Mucosa of rectum (tissue), 2 donors: ENCODE measurements around the gene PTDSS2.

ENCODE experiments used
- H3K27ac ChIP-seq, 2 donors: one replicate each; pipeline ENCODE4 v1.7.0; 2013; ENCODE audit warnings: inconsistent platforms in 2 of 2, low read depth in 2 of 2, low read length in 2 of 2
- H3K27me3 ChIP-seq, 2 donors: one replicate each; pipeline ENCODE4 v1.7.0; 2013; ENCODE audit warnings: low read length in 2 of 2; ENCODE audit not compliant: control insufficient read depth in 2 of 2, insufficient read depth in 2 of 2
- H3K36me3 ChIP-seq, 2 donors: one replicate each; pipeline ENCODE4 v1.7.0; 2013; ENCODE audit warnings: low read length in 2 of 2; ENCODE audit not compliant: control insufficient read depth in 2 of 2, insufficient read depth in 2 of 2
- H3K4me1 ChIP-seq, 2 donors: one replicate each; pipeline ENCODE4 v1.7.0; 2013; ENCODE audit warnings: low read length in 2 of 2, mild to moderate bottlenecking in 1 of 2; ENCODE audit not compliant: control insufficient read depth in 2 of 2, insufficient read depth in 2 of 2
- H3K4me3 ChIP-seq, 2 donors: one replicate each; pipeline ENCODE4 v1.7.0; 2013; ENCODE audit warnings: low read length in 2 of 2
- H3K9ac ChIP-seq, 2 donors: one replicate each; pipeline ENCODE4 v1.7.0; 2013; ENCODE audit warnings: low read length in 2 of 2, low read depth in 1 of 2, mild to moderate bottlenecking in 1 of 2
- H3K9me3 ChIP-seq, 2 donors: one replicate each; pipeline ENCODE4 v1.7.0; 2013; ENCODE audit warnings: low read length in 2 of 2; ENCODE audit not compliant: control insufficient read depth in 2 of 2
- donor health status: healthy.
- donor health status: Normal muscosa, but diverticular disease.

The PTDSS2 gene

DNA sequence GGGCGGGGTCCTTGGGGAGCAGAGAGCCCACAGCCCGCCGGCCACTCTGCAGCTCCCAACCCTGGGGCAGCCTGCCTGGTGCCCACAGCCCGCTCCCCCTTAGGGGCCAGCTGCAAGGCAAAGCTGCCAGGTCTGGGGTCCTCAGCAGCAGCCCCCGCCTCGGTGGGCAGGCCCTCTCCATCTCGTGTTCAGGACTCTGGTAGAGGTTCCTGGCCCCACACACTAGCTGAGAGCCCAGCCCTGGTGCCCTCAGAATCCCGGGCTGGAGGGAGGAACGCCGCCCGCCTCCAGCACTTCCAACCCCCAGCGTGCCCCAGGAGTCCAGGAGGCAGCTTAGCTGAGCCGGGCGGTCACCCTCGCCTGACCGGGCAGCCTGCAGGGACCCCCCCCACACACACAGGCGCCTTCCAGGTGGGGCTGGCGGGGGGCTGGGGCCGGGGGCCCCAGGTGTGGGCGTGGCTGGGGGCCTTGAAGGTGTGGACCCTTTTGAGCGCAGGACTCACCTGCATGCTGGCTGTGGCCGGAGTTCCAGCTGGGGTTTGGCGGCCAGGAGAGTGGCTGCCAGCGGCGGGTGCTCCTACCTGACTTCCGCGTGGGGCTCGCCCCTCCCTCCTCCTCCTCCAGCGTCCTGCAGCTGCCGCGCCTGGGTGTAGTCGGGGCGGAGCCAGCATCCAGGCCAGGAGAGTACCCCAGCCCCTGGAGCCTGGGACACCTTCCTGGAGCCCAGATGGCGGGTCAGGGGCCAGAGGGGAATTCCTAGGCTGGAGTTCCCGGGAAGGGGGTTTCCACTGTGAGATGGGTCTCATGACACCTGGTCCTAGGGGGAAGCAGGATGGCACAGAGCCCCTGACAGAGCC is 8.4 kb upstream of the PTDSS2 start, which contains the start of gene ANO9:
ANO9 (minus strand) TSS at position 594 of the 857 bp plus-strand sequence; CDS start at position 509, 85 bp downstream.
- Histone ChIP-seq H3K9ac (peak within 1 kb of the TSS; percentile 34 to 72), H3K4me3 (peak within 1 kb of the TSS; percentile 69 to 70), H3K9me3 (no peaks in the 10 kb centered on the region), H3K4me1 (peaks cover 37 to 39% of the 10 kb centered on the region in 2 donors), H3K27me3 (no peaks in the 10 kb centered on the region), H3K36me3 (no peaks in the 10 kb centered on the region), H3K27ac (peak within 1 kb of the TSS; percentile 65 to 71)

DNA sequence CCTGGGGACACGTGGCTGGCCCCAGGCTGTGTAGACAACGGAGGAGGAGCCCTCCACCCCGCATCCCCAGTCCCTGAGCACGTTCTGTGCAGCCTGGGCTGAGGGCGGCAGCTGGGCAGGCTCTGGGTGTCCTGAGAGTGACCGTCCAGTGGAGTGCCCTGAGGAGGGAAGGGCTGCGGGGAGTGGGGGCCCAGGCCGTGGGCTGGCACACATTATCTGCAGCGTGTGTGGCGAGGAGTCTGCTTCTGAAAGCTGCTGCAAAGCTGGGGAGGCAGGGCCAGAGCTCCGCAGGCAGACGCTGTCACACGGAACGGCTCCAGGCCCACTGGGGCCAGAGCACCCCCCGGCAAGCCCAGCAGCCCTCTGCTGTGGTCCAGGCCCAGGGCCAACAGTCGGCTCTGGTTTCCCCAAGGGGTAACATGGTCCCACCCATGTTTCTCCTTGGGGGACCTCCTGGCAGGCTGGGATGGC is 7.4 kb upstream of the PTDSS2 start:
- H3K4me1 ChIP-seq: peaks cover 41 to 43% of the 10 kb centered on the region in 2 donors
- H3K9ac ChIP-seq: no peak overlapping the region
- H3K4me3 ChIP-seq: no peak overlapping the region
- H3K27ac ChIP-seq: no peak overlapping the region
- H3K9me3 ChIP-seq: no peaks in the 10 kb centered on the region
- no peaks in the 10 kb centered on the region for H3K36me3 ChIP-seq
- H3K27me3 ChIP-seq: no peaks in the 10 kb centered on the region

DNA sequence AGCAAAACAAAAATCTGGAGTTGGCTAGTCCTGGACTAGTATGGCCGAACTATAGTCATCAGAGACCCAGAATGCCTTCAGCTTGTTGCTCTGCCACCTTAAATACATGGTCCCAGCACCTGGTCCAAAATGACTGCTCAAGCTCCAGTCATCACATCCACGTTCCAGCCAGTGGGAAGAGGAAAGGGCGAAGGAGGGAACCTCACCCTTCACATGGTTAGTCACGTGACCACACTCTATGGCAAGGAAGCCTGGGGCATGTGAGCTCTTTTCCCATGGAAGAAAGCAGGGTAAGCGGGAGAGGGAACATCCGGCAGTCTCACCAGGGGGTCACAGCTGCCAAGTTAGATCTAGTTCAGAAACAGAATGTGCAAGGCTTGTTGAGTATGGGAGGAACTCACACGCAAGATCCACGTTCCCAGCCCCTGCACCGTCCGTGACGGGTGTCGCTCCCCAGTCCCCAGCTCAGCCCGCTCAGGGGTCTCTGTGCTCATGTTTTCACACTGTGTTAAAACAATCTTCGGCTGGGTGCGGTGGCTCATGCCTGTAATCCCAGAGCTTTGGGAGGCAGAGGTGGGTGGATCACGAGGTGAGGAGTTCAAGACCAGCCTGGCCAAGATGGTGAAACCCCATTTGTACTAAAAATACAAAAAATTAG is 6.4 kb upstream of the PTDSS2 start:
- H3K9me3 ChIP-seq: no peaks in the 10 kb centered on the region
- H3K9ac ChIP-seq: no peak overlapping the region
- H3K27me3 ChIP-seq: no peaks in the 10 kb centered on the region
- peaks cover 47% of the 10 kb centered on the region in 2 donors for H3K4me1 ChIP-seq
- peak overlapping the region; percentile 74 to 79 for H3K27ac ChIP-seq
- no peak overlapping the region for H3K4me3 ChIP-seq
- no peaks in the 10 kb centered on the region for H3K36me3 ChIP-seq

DNA sequence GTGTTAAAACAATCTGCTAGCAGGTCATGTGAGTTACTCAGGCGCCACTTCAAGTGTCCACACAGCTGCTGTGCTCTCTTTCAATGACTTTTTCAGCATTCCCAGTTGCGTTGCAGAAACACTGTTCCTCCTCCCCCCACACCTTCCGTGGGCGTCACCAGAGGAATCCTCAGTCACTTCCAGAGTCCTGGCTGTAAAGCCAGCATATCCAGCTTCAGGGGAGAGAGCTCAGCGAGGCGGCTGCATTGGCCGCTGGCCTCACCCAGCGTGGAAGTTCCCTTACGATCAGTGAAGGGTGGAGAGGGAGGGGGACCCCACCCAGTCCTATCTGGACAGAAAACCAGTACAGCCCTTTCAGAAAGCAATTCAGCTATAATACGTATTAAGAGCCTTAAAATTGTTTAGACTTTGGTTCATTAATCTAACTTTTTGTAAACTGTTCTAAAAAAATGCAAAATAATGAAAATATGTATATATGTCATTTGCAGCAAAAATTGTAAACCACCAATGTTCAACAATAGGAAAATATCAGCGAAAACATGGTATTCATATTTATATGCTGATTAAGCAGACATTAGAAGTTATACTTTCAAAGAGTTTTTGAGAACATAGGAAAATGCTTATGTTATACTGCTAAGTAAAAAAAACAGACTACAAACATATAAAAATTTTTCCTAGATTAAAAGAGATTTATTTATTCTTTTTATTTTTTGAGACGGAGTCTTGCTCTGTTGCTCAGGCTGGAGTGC is 5.5 kb upstream of the PTDSS2 start:
- H3K27me3 ChIP-seq: no peaks in the 10 kb centered on the region
- H3K4me1 ChIP-seq: peaks cover 51 to 53% of the 10 kb centered on the region in 2 donors
- peak overlapping the region; percentile 74 to 79 for H3K27ac ChIP-seq
- peak overlapping the region; percentile 52 to 53 for H3K9ac ChIP-seq
- no peaks in the 10 kb centered on the region for H3K9me3 ChIP-seq
- H3K36me3 ChIP-seq: no peaks in the 10 kb centered on the region
- H3K4me3 ChIP-seq: no peak overlapping the region

DNA sequence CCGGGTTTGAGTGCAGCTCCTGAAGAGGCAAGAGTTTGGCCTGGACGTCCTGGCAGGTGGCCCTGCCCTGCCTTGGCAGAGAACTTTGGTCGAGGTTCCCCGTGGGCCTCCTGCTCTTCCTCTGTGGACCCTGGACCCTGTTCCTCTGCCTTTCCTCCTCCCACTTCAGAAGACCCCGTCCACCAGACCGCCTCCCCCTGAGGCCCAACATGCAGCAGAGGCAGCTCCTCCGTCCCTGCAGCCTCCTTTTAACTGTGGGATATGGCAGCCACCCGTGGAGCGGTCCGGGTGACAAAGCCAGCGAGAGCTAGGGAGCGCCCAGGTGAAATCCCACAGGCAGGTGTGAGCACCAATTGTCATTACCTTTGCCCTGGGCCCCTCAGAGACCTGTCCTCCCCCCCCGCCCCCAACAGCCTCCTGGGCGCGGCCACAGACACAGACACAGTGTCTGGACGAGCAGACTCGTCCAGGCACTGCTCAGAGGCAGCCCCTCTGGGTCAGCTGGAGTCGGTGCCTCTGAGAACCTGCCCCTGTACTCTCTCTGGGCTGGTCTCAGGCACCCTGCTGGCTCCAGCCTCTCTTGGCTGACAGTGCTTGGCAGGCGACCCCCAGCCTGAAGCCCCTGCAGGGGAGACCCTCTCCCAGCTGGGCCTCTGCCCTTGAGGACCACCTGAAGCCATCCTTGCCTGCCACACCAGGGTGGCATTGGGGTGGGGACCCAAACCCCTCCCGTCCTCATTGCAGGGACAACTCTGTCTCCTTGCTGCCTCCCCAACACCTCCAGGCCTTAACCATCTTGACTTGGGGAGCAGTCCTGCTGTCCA is 4.1 kb upstream of the PTDSS2 start:
- H3K4me1 ChIP-seq: peaks cover 48 to 55% of the 10 kb centered on the region in 2 donors
- H3K27ac ChIP-seq: peak overlapping the region; percentile 84 to 94
- H3K4me3 ChIP-seq: peak overlapping the region; percentile 10 to 44
- H3K27me3 ChIP-seq: no peaks in the 10 kb centered on the region
- no peaks in the 10 kb centered on the region for H3K36me3 ChIP-seq
- H3K9me3 ChIP-seq: no peaks in the 10 kb centered on the region
- peak overlapping the region; percentile 48 to 72 for H3K9ac ChIP-seq

DNA sequence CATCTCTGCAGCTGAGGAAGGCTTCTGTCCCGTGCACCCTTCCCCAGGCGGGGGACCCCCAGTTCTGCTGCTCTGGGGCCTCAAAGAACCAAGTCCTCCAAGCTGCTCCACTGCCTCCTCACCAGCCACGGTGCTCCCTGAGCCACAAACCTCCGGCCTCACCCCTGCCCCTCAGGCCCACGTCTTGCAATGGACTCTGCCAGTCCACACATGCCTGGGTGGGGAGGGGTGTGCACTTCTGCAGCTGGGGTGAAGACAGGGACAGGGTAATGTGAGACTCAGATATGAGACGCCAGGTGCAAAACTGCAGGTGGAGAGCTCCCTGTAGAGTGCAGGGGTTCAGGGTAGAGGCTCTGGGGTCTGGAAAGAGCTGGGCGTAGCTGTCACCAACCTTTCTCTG is 3.2 kb upstream of the PTDSS2 start:
- Histone ChIP-seq H3K27ac (peak overlapping the region; percentile 84 to 94), H3K36me3 (no peaks in the 10 kb centered on the region), H3K4me1 (peaks cover 56 to 57% of the 10 kb centered on the region in 2 donors), H3K9me3 (no peaks in the 10 kb centered on the region), H3K9ac (peak overlapping the region; percentile 48 to 72), H3K4me3 (no peak overlapping the region), H3K27me3 (no peaks in the 10 kb centered on the region)

DNA sequence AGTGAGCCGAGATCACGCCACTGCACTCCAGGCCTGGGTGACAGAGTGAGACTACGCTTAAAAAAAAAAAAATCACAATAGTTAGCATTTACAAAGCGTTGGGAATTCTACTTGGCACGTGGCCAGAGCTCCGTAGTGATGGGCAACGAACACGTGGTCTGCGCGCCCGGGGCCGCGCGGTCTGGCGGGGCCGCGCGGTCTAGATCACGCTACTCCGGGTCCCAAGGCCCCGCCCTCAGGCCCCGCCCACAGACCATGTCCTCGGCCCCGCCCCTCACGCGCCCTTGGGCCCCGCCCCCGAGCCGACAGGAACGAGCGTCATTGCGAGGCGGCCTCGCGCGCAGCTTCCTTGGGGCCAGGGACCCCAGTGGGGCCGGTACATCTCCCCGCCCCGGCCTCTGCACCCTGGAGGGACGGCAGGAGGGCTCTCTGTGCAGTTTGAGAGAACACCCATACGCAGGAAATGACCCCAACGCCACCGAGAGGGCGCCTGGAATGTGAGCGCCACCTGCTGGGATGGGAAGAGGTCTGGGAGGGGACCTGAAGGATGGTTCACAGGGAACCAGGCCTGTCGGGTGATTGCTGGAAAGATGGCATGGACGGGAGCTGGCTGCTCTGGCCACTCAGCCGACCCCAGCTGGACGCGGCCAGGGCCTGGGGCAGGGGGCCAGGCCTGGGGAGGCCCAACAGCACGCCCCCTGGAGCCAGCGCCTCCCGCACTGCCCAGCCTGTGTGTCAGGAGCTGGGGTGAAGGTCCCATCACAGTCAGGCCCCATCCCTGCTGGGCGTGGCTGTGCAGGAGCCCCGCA is 2.0 kb upstream of the PTDSS2 start:
- H3K4me3 ChIP-seq: peak overlapping the region; percentile 62 to 82
- H3K27ac ChIP-seq: peak overlapping the region; percentile 95 to 99
- peaks cover 0 to 3% of the 10 kb centered on the region in 2 donors for H3K36me3 ChIP-seq
- H3K27me3 ChIP-seq: no peaks in the 10 kb centered on the region
- H3K9me3 ChIP-seq: no peaks in the 10 kb centered on the region
- peaks cover 51 to 55% of the 10 kb centered on the region in 2 donors for H3K4me1 ChIP-seq
- H3K9ac ChIP-seq: peak overlapping the region; percentile 47 to 85

DNA sequence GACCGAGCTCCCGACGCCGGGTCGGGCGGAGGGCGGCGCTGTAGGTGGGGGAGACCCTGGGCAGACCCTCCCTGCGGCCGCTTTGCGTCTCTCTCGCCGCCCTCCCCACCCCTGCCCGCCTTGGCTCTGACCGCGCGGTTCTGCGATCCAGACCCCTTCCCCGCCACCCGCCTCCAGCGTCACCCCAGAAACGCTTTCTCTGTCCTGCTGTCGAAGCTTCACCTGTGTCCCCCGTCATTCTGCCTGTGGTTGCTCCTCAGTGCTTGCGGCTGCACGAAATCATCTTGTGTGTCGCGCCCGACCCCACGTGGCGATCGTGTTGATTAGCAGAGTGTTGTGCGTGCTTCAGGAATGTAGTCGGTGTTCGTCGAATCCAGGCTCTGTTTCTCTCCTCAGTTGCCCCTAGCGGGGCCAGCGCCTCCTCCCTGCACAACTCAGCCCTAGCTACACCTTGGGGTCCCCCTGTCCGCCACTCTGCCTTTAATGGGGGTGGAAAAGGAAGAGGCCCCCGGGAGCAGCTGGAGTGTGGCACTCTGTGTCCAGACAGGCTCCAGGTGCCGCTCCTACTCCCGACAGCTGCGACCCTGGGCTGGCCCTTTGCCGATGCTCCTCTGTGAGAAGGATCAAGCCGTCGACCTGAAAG is 851 bp downstream of the PTDSS2 start:
- peaks cover 31 to 34% of the 10 kb centered on the region in 2 donors for H3K4me1 ChIP-seq
- H3K27me3 ChIP-seq: no peaks in the 10 kb centered on the region
- peak overlapping the region; percentile 65 to 79 for H3K27ac ChIP-seq
- H3K9me3 ChIP-seq: no peaks in the 10 kb centered on the region
- H3K9ac ChIP-seq: peak overlapping the region; percentile 74 to 92
- peaks cover 8 to 9% of the 10 kb centered on the region in 2 donors for H3K36me3 ChIP-seq
- H3K4me3 ChIP-seq: peak overlapping the region; percentile 75 to 77
